ENCODE results near the gene CIDEC. TPM values are rescaled to one million over a fixed set of nuclear protein-coding genes. Genes with fewer than 3 reads are reported as not detected.

The CIDEC gene
- total RNA-seq: 10 to 100 TPM in 2 of 4 donors, 1 to 10 TPM in 2; 2.8 to 23.7 (median 9.0) TPM

- no peak for TF ChIP-seq POLR2A (IDR thresholded peaks at IDR 0.05)
- TF ChIP-seq CTCF (IDR thresholded peaks at IDR 0.05): no peak
- no peak for DNase-seq (ENCODE audit: low spot score in 2 of 2)
- intact Hi-C loops (cut with DNase I; ENCODE audit: low total_unique reads): no loop called here
- no peak within 1 kb of the TSS for H3K4me3 ChIP-seq (ENCODE audit: low read depth, poor library complexity, severe bottlenecking)
- WGBS, 2 donors: 83 to 88% methylated on average over 7 of the region's 7 CpGs
These were observed at the start of gene CIDEC for GRCh38 chr3:9879830-9880549. CIDEC (minus strand) TSS chr3:9880253; CDS start chr3:9878486, 1,767 bp downstream.

GRCh38 chr3:9928158-9928557, 48.1 kb upstream of the CIDEC start:
- no peak for DNase-seq (ENCODE audit: low spot score in 2 of 2)
- intact Hi-C loops (cut with DNase I; ENCODE audit: low total_unique reads): no loop called here
- TF ChIP-seq POLR2A (IDR thresholded peaks at IDR 0.05) (no peak), CTCF (IDR thresholded peaks at IDR 0.05) (no peak)
- H3K4me3 ChIP-seq (ENCODE audit: low read depth, poor library complexity, severe bottlenecking): no peak overlapping the region
- WGBS, 2 donors: 92 to 94% methylated on average over 10 to 18 of the region's 23 CpGs

- H3K4me3 ChIP-seq (ENCODE audit: low read depth, poor library complexity, severe bottlenecking): no peak overlapping the region
- intact Hi-C loops (cut with DNase I; ENCODE audit: low total_unique reads): loop anchor here (10.0 kb wide), 1 partner anchor 64 kb away; no protein-coding TSS in a partner anchor
- DNase-seq (ENCODE audit: low spot score in 2 of 2): no peak
- 91 to 93% methylated on average over 8 of the region's 8 CpGs for WGBS, 2 donors
- no peak for TF ChIP-seq CTCF (IDR thresholded peaks at IDR 0.05)
- no peak for TF ChIP-seq POLR2A (IDR thresholded peaks at IDR 0.05)
These were observed 38.4 kb upstream of the CIDEC start for GRCh38 chr3:9918261-9919038.

GRCh38 chr3:9917820-9918219, 37.8 kb upstream of the CIDEC start:
- no peak for TF ChIP-seq POLR2A (IDR thresholded peaks at IDR 0.05)
- TF ChIP-seq CTCF (IDR thresholded peaks at IDR 0.05): no peak
- intact Hi-C loops (cut with DNase I; ENCODE audit: low total_unique reads): loop anchor here (10.0 kb wide), 1 partner anchor 63 kb away; no protein-coding TSS in a partner anchor
- 48 to 49% methylated on average over 8 to 9 of the region's 10 CpGs for WGBS, 2 donors
- no peak for DNase-seq (ENCODE audit: low spot score in 2 of 2)
- no peak overlapping the region for H3K4me3 ChIP-seq (ENCODE audit: low read depth, poor library complexity, severe bottlenecking)

GRCh38 chr3:9916734-9917680, 37.0 kb upstream of the CIDEC start, which contains the start of gene IL17RC:
IL17RC (plus strand) TSS chr3:9917098; CDS start chr3:9917316, 218 bp downstream.
- no peak for TF ChIP-seq POLR2A (IDR thresholded peaks at IDR 0.05)
- TF ChIP-seq CTCF (IDR thresholded peaks at IDR 0.05): no peak
- intact Hi-C loops (cut with DNase I; ENCODE audit: low total_unique reads): loop anchor here (10.0 kb wide), 1 partner anchor 62 kb away; no protein-coding TSS in a partner anchor
- peak within 1 kb of the TSS; percentile 49 for H3K4me3 ChIP-seq (ENCODE audit: low read depth, poor library complexity, severe bottlenecking)
- peak; percentile 91 to 97 for DNase-seq (ENCODE audit: low spot score in 2 of 2)
- WGBS, 2 donors: 7 to 10% methylated on average over 17 to 18 of the region's 19 CpGs
